ENCODE results near the gene IL11.

Gene IL11

DNA sequence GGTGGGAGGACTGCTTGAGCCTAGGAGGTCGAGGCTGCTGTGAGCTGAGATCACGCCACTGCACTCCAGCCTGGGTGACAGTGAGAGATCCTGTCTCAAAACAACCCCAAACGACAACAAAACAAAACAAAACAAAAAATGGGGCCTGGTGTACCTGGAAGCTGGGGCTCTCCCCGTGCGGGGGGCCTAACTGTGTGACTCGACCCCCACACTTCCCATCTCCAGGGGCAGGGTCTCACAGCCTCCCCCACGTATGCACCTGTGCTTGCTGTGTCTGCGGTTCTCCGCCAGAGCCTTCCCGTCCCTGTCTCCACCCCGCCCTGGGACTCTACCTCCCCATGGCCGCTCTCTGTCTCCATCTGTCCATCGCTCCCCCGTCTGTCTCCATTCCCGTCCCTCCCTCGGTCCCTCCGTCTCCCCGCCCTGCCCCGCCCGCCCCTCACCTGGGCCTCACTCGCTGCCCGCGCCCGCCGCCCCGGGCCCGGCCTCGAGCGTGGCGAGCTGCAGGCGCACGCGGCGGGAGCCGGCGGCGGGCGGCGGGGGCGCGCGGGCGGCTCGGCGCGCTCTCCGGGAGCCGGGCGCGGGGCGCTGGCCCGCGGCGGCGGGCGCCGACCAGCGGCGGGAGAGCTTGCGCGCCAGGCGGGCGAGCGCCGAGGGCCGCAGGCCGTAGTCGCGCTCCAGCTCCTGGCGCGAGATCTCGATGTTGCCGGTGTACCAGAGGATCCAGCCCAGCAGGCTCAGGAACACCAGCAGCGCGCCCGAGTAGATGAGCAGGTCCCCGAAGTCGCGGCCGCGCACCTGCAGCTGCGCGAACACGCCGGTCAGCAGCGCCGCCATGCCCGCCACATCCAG is 13.2 kb upstream of the IL11 start:
- H4K20me1 ChIP-seq (ENCODE audit: insufficient read depth, low read length), result peaks cover 27% of the 10 kb centered on the region
- H3K27me3 ChIP-seq (ENCODE audit: insufficient read depth, low read length, poor library complexity), result no peaks in the 10 kb centered on the region
- H3K4me1 ChIP-seq (ENCODE audit: insufficient read depth, low read length), result peaks cover 52% of the 10 kb centered on the region
- peak overlapping the region; percentile 93 for H3K27ac ChIP-seq (ENCODE audit: low read length)
- no peak for TF ChIP-seq EZH2 (IDR thresholded peaks at IDR 0.05; ENCODE audit: borderline replicate concordance, low read depth, low read length, severe bottlenecking)
- TF ChIP-seq, protein P1, sequence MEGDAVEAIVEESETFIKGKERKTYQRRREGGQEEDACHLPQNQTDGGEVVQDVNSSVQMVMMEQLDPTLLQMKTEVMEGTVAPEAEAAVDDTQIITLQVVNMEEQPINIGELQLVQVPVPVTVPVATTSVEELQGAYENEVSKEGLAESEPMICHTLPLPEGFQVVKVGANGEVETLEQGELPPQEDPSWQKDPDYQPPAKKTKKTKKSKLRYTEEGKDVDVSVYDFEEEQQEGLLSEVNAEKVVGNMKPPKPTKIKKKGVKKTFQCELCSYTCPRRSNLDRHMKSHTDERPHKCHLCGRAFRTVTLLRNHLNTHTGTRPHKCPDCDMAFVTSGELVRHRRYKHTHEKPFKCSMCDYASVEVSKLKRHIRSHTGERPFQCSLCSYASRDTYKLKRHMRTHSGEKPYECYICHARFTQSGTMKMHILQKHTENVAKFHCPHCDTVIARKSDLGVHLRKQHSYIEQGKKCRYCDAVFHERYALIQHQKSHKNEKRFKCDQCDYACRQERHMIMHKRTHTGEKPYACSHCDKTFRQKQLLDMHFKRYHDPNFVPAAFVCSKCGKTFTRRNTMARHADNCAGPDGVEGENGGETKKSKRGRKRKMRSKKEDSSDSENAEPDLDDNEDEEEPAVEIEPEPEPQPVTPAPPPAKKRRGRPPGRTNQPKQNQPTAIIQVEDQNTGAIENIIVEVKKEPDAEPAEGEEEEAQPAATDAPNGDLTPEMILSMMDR (IDR thresholded peaks at IDR 0.05; ENCODE audit: borderline replicate concordance, extremely low read depth, low read length, poor library complexity, severe bottlenecking), result peak; percentile 43
- no peaks in the 10 kb centered on the region for H3K9me3 ChIP-seq (ENCODE audit: insufficient read depth, low read length, severe bottlenecking)
- peak overlapping the region; percentile 41 to 69; a peak in 3 of 4 replicates for H3K4me3 ChIP-seq (ENCODE audit: low read depth in 1 of 2, low read length in 2 of 2)
- peak overlapping the region; percentile 84 for H2AFZ ChIP-seq (ENCODE audit: low read depth, low read length)
- H3K4me2 ChIP-seq (ENCODE audit: insufficient read depth, low read length), result peak overlapping the region; percentile 98
- peak overlapping the region; percentile 82 for H3K9ac ChIP-seq (ENCODE audit: low read depth, low read length)
- DNase-seq (peak; percentile 66), ATAC-seq (ENCODE audit: insufficient read depth, low read depth) (no peak)
- H3K36me3 ChIP-seq (ENCODE audit: insufficient read depth, low read length), result peaks cover 26% of the 10 kb centered on the region
- H3K79me2 ChIP-seq (ENCODE audit: insufficient read depth, low read length), result peaks cover 64% of the 10 kb centered on the region

- Histone ChIP-seq H3K27me3 (ENCODE audit: insufficient read depth, low read length, poor library complexity) (no peaks in the 10 kb centered on the region), H2AFZ (ENCODE audit: low read depth, low read length) (peak overlapping the region; percentile 84; the same call in 1 of the 2 replicates), H3K4me2 (ENCODE audit: insufficient read depth, low read length) (peak overlapping the region; percentile 84), H3K9ac (ENCODE audit: low read depth, low read length) (peak overlapping the region; percentile 82), H3K9me3 (ENCODE audit: insufficient read depth, low read length, severe bottlenecking) (no peaks in the 10 kb centered on the region), H3K4me3 (ENCODE audit: low read depth in 1 of 2, low read length in 2 of 2) (peak overlapping the region; percentile 41 to 69; a peak in 3 of 4 replicates), H3K79me2 (ENCODE audit: insufficient read depth, low read length) (peaks cover 55% of the 10 kb centered on the region), H3K27ac (ENCODE audit: low read length) (peak overlapping the region; percentile 90), H4K20me1 (ENCODE audit: insufficient read depth, low read length) (peaks cover 18% of the 10 kb centered on the region), H3K4me1 (ENCODE audit: insufficient read depth, low read length) (peaks cover 43% of the 10 kb centered on the region), H3K36me3 (ENCODE audit: insufficient read depth, low read length) (peaks cover 17% of the 10 kb centered on the region)
- ATAC-seq (ENCODE audit: insufficient read depth, low read depth) (no peak), DNase-seq (no peak)
- no peak for TF ChIP-seq EZH2 (IDR thresholded peaks at IDR 0.05; ENCODE audit: borderline replicate concordance, low read depth, low read length, severe bottlenecking)
- TF ChIP-seq, protein P1 (IDR thresholded peaks at IDR 0.05; ENCODE audit: borderline replicate concordance, extremely low read depth, low read length, poor library complexity, severe bottlenecking), result no peak
These were observed 12.3 kb upstream of the IL11 start for GRCh38 chr19:55382522-55383054.

DNA sequence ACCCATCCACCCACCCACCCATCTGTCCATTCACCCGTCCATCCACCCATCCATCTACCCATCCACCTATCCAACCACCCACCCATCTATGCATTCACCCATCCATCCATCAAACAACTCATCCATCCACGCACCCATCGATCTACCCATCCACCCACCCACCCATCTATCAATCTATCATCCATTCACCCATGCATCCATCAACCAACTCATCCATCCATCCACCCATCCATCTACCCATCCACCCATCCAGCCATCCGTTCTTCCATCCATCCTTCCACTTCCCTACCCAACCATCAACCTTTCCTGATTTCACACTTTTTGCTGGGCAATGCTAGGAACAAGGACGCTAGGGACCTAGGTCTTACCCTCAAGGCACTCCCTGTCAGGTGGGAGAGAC is 11.8 kb upstream of the IL11 start:
- TF ChIP-seq, protein P1 (IDR thresholded peaks at IDR 0.05; ENCODE audit: borderline replicate concordance, extremely low read depth, low read length, poor library complexity, severe bottlenecking), result no peak
- no peak for TF ChIP-seq EZH2 (IDR thresholded peaks at IDR 0.05; ENCODE audit: borderline replicate concordance, low read depth, low read length, severe bottlenecking)
- ATAC-seq (ENCODE audit: insufficient read depth, low read depth), result no peak
- H4K20me1 ChIP-seq (ENCODE audit: insufficient read depth, low read length), result peaks cover 12% of the 10 kb centered on the region
- H3K4me3 ChIP-seq (ENCODE audit: low read depth in 1 of 2, low read length in 2 of 2), result peak overlapping the region in 1 of 2 experiments; percentile 69; a peak in 2 of 4 replicates
- no peaks in the 10 kb centered on the region for H3K27me3 ChIP-seq (ENCODE audit: insufficient read depth, low read length, poor library complexity)
- peaks cover 37% of the 10 kb centered on the region for H3K4me1 ChIP-seq (ENCODE audit: insufficient read depth, low read length)
- no peak for DNase-seq
- peaks cover 11% of the 10 kb centered on the region for H3K36me3 ChIP-seq (ENCODE audit: insufficient read depth, low read length)
- H3K9ac ChIP-seq (ENCODE audit: low read depth, low read length), result no peak overlapping the region
- H3K9me3 ChIP-seq (ENCODE audit: insufficient read depth, low read length, severe bottlenecking), result no peaks in the 10 kb centered on the region
- H2AFZ ChIP-seq (ENCODE audit: low read depth, low read length), result no peak overlapping the region
- peaks cover 49% of the 10 kb centered on the region for H3K79me2 ChIP-seq (ENCODE audit: insufficient read depth, low read length)
- no peak overlapping the region; the same call in 1 of the 2 replicates for H3K27ac ChIP-seq (ENCODE audit: low read length)
- H3K4me2 ChIP-seq (ENCODE audit: insufficient read depth, low read length), result peak overlapping the region; percentile 84
